Measurements from ENCODE around the gene RPS6KA3.

DNA sequence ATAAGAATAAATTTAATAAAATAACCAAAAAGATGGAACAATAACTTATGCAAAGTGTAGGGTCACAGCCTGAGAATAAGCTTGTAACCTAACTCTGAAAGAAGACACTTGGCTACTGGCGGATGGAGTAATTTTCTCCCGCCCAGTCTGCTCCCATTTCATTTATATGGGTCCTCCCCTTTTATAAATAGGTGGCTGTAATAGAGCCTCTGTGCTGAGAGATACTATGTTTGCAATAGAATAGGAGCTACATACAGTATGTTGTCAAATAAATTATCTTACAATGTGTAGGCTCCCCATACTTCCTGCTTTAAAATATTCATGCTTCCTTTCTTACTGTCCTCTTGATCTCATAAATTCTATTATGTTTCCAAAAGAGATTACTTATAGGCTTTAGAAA lies 28.2 kb upstream of the RPS6KA3 start:
- TF ChIP-seq, protein P1, sequence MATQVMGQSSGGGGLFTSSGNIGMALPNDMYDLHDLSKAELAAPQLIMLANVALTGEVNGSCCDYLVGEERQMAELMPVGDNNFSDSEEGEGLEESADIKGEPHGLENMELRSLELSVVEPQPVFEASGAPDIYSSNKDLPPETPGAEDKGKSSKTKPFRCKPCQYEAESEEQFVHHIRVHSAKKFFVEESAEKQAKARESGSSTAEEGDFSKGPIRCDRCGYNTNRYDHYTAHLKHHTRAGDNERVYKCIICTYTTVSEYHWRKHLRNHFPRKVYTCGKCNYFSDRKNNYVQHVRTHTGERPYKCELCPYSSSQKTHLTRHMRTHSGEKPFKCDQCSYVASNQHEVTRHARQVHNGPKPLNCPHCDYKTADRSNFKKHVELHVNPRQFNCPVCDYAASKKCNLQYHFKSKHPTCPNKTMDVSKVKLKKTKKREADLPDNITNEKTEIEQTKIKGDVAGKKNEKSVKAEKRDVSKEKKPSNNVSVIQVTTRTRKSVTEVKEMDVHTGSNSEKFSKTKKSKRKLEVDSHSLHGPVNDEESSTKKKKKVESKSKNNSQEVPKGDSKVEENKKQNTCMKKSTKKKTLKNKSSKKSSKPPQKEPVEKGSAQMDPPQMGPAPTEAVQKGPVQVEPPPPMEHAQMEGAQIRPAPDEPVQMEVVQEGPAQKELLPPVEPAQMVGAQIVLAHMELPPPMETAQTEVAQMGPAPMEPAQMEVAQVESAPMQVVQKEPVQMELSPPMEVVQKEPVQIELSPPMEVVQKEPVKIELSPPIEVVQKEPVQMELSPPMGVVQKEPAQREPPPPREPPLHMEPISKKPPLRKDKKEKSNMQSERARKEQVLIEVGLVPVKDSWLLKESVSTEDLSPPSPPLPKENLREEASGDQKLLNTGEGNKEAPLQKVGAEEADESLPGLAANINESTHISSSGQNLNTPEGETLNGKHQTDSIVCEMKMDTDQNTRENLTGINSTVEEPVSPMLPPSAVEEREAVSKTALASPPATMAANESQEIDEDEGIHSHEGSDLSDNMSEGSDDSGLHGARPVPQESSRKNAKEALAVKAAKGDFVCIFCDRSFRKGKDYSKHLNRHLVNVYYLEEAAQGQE (IDR thresholded peaks at IDR 0.05; ENCODE audit: low read depth, low read length) = no peak
- TF ChIP-seq, protein P2, sequence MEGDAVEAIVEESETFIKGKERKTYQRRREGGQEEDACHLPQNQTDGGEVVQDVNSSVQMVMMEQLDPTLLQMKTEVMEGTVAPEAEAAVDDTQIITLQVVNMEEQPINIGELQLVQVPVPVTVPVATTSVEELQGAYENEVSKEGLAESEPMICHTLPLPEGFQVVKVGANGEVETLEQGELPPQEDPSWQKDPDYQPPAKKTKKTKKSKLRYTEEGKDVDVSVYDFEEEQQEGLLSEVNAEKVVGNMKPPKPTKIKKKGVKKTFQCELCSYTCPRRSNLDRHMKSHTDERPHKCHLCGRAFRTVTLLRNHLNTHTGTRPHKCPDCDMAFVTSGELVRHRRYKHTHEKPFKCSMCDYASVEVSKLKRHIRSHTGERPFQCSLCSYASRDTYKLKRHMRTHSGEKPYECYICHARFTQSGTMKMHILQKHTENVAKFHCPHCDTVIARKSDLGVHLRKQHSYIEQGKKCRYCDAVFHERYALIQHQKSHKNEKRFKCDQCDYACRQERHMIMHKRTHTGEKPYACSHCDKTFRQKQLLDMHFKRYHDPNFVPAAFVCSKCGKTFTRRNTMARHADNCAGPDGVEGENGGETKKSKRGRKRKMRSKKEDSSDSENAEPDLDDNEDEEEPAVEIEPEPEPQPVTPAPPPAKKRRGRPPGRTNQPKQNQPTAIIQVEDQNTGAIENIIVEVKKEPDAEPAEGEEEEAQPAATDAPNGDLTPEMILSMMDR (IDR thresholded peaks at IDR 0.05) = no peak
- TF ChIP-seq EP300 (IDR thresholded peaks at IDR 0.05; ENCODE audit: borderline replicate concordance in 1 of 2, low read depth in 1 of 2, low read length in 1 of 2) (no peak), RAD21 (IDR thresholded peaks at IDR 0.05; ENCODE audit: low read length) (no peak), SIN3A (IDR thresholded peaks at IDR 0.05; ENCODE audit: borderline replicate concordance, low read depth, low read length) (no peak), POLR2AphosphoS5 (IDR thresholded peaks at IDR 0.05; ENCODE audit: low read depth, low read length) (no peak), YY1 (IDR thresholded peaks at IDR 0.05; ENCODE audit: low read depth) (no peak), NRF1 (IDR thresholded peaks at IDR 0.05; ENCODE audit: low read depth, low read length) (no peak), MEF2A (IDR thresholded peaks at IDR 0.05; ENCODE audit: borderline replicate concordance, low read depth) (no peak), RCOR1 (IDR thresholded peaks at IDR 0.05; ENCODE audit: low read length) (no peak), TCF12 (IDR thresholded peaks at IDR 0.05) (no peak), FOXM1 (IDR thresholded peaks at IDR 0.05; ENCODE audit: low read depth) (no peak)
- TF ChIP-seq, protein P3, sequence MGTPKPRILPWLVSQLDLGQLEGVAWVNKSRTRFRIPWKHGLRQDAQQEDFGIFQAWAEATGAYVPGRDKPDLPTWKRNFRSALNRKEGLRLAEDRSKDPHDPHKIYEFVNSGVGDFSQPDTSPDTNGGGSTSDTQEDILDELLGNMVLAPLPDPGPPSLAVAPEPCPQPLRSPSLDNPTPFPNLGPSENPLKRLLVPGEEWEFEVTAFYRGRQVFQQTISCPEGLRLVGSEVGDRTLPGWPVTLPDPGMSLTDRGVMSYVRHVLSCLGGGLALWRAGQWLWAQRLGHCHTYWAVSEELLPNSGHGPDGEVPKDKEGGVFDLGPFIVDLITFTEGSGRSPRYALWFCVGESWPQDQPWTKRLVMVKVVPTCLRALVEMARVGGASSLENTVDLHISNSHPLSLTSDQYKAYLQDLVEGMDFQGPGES (IDR thresholded peaks at IDR 0.05; ENCODE audit: low read depth, low read length) = no peak

Data from SK-N-SH (cell line).